ENCODE measurements around the gene UROC1.

- TF ChIP-seq, protein P1, sequence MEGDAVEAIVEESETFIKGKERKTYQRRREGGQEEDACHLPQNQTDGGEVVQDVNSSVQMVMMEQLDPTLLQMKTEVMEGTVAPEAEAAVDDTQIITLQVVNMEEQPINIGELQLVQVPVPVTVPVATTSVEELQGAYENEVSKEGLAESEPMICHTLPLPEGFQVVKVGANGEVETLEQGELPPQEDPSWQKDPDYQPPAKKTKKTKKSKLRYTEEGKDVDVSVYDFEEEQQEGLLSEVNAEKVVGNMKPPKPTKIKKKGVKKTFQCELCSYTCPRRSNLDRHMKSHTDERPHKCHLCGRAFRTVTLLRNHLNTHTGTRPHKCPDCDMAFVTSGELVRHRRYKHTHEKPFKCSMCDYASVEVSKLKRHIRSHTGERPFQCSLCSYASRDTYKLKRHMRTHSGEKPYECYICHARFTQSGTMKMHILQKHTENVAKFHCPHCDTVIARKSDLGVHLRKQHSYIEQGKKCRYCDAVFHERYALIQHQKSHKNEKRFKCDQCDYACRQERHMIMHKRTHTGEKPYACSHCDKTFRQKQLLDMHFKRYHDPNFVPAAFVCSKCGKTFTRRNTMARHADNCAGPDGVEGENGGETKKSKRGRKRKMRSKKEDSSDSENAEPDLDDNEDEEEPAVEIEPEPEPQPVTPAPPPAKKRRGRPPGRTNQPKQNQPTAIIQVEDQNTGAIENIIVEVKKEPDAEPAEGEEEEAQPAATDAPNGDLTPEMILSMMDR (conservative IDR thresholded peaks at IDR 0.05; ENCODE audit: low read length), result no peak
- no peak for TF ChIP-seq EZH2phosphoT487 (IDR thresholded peaks at IDR 0.05; ENCODE audit: borderline replicate concordance)
These were observed 20.2 kb upstream of the UROC1 start for GRCh38 chr3:126537730-126538281.

Data from Loucy (cell line).